ENCODE data around the gene CD207.
"Not testable (repeated sequence)": the region's sequence is repeated elsewhere in the genome, so short reads cannot be mapped to it uniquely, and the experiment has no call there.

CD207 gene

GRCh38 chr2:70835643-70836042 lies at the start of gene CD207:
Gene CD207 (minus strand): TSS chr2:70835816. CDS start chr2:70835776, 40 bp downstream.
- DNase-seq: no peak

GRCh38 chr2:70878543-70878942 lies 42.9 kb upstream of the CD207 start:
- not testable (repeated sequence) for DNase-seq

- DNase-seq: not testable (repeated sequence)
Observed at GRCh38 chr2:70876138-70876537, 40.5 kb upstream of the CD207 start.

GRCh38 chr2:70873541-70873940 lies 37.9 kb upstream of the CD207 start:
- no peak for DNase-seq

- DNase-seq: peak; percentile 81
Observed at GRCh38 chr2:70871398-70872211, 36.0 kb upstream of the CD207 start.

GRCh38 chr2:70870790-70871189 lies 35.2 kb upstream of the CD207 start:
- DNase-seq: no peak

- DNase-seq: no peak
Observed at GRCh38 chr2:70868970-70869369, 33.4 kb upstream of the CD207 start.

- peak; percentile 78 for DNase-seq
Observed at GRCh38 chr2:70861777-70862625, 26.4 kb upstream of the CD207 start.

- no peak for DNase-seq
Observed at GRCh38 chr2:70855667-70856066, 20.1 kb upstream of the CD207 start.

GRCh38 chr2:70854411-70854810 lies 18.8 kb upstream of the CD207 start:
- no peak for DNase-seq

GRCh38 chr2:70852824-70853223 lies 17.2 kb upstream of the CD207 start:
- DNase-seq: no peak

- DNase-seq: no peak
Observed at GRCh38 chr2:70851704-70852103, 16.1 kb upstream of the CD207 start.

- no peak for DNase-seq
Observed at GRCh38 chr2:70850925-70851324, 15.3 kb upstream of the CD207 start.

GRCh38 chr2:70842401-70842800 lies 6.8 kb upstream of the CD207 start:
- DNase-seq: no peak

- DNase-seq: no peak
Observed at GRCh38 chr2:70837980-70838925, 2.6 kb upstream of the CD207 start.

- DNase-seq: no peak
Observed at GRCh38 chr2:70834881-70835280, 735 bp downstream of the CD207 start.

GRCh38 chr2:70834106-70834505 lies 1.5 kb downstream of the CD207 start:
- no peak for DNase-seq

GRCh38 chr2:70833246-70833645 lies 2.4 kb downstream of the CD207 start:
- DNase-seq: no peak

GRCh38 chr2:70832386-70832785 lies 3.2 kb downstream of the CD207 start:
- DNase-seq: no peak

GRCh38 chr2:70831861-70832260 lies 3.8 kb downstream of the CD207 start:
- DNase-seq: no peak

GRCh38 chr2:70830366-70830765 lies 5.2 kb downstream of the CD207 start:
- DNase-seq: peak; percentile 47

GRCh38 chr2:70829916-70830315 lies 5.7 kb downstream of the CD207 start:
- DNase-seq: no peak

Measured in left hindlimb (tissue), 1 donor.